ENCODE measurements around the gene RNASET2.
"Not testable (repeated sequence)": the region's sequence is repeated elsewhere in the genome, so short reads cannot be mapped to it uniquely, and the experiment has no call there.

Gene RNASET2

DNA sequence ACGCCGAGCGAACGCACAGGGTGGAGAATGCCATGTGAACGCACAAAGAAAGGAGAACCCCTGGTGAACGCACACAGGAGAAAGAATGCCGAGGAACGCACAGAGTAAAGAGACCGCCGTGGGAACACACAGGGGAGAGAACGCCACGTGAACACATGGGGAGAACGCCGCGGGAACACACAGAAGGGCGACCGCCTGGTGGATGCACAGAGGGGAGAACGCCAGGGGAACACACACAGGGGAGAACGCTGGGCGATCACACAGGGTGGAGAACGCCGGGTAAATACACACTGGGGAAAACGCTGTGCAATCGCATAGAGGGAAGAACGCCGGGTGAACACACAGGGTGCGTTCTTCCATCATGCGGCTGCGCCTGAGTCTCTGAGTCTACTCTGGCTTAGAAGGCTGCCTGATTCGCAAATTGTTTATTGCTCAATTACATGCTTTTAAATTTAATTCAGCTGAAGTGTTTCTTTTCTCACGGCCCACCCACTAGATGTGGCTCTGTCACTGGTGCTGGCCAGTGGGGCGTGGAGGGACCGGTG is 54.1 kb downstream of the RNASET2 start:
- DNase-seq (ENCODE audit: low read depth) = no peak
- no peak for TF ChIP-seq CTCF (IDR thresholded peaks at IDR 0.05; ENCODE audit: low read length, missing control alignments)

GRCh38 chr6:166901626-166902025 is 54.7 kb downstream of the RNASET2 start:
- no peak for DNase-seq (ENCODE audit: low read depth)
- no peak overlapping the region for H3K4me3 ChIP-seq (replicated peaks; ENCODE audit: low read depth, low read length)
- TF ChIP-seq CTCF (IDR thresholded peaks at IDR 0.05; ENCODE audit: low read length, missing control alignments) = no peak

More for the DNA sequence above, 54.1 kb downstream of the RNASET2 start:
- no peak overlapping the region for H3K4me3 ChIP-seq (replicated peaks; ENCODE audit: low read depth, low read length)

- no peak for TF ChIP-seq CTCF (IDR thresholded peaks at IDR 0.05; ENCODE audit: low read length, missing control alignments)
- no peak for DNase-seq (ENCODE audit: low read depth)
- no peak overlapping the region for H3K4me3 ChIP-seq (replicated peaks; ENCODE audit: low read depth, low read length)
These were observed 55.3 kb downstream of the RNASET2 start for GRCh38 chr6:166900956-166901607.

DNA sequence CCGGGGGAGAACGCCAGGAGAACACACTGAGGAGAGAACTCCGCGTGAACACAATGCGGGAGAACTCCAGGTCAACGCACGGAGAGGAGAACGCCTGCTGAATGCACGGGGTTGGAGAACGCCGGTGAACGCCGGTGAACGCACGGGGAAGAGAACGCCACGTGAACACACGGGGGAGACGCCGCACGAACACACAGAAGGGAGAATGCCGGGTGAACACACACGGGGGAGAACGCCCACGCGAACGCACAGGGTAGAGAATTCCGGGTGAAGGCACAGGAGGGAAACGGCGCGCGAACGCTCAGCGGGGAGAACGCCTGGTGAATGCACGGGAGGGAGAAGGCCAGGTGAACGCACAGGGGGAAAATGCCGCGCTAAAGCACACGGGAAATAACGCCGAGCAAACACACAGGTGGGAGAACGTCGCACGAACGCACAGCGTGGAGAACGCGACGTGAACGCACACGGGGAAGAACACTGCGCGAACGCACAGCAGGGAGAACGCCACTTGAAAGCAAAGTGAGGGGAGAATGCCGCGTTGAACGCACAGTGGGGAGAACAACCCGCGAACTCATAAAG is 56.1 kb downstream of the RNASET2 start:
- TF ChIP-seq CTCF (IDR thresholded peaks at IDR 0.05; ENCODE audit: low read length, missing control alignments) = no peak
- no peak for DNase-seq (ENCODE audit: low read depth)
- H3K4me3 ChIP-seq (replicated peaks; ENCODE audit: low read depth, low read length) = no peak overlapping the region

- DNase-seq (ENCODE audit: low read depth) = no peak
- no peak for TF ChIP-seq CTCF (IDR thresholded peaks at IDR 0.05; ENCODE audit: low read length, missing control alignments)
- H3K4me3 ChIP-seq (replicated peaks; ENCODE audit: low read depth, low read length) = no peak overlapping the region
These were observed 57.4 kb downstream of the RNASET2 start for GRCh38 chr6:166898910-166899309.

DNA sequence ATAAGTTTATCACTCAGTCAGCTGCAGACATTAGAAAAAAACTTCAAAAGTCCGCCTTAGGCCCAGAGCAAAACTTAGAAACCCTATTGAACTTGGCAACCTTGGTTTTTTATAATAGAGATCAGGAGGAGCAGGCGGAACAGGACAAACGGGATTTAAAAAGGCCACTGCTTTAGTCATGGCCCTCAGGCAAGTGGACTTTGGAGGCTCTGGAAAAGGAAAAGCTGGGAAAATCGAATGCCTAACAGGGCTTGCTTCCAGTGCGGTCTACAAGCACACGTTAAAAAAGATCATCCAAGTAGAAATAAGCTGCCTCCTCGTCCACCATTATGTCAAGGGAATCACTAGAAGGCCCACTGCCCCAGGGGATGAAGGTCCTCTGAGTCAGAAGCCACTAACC is 61.7 kb downstream of the RNASET2 start:
- not testable (repeated sequence) for H3K4me3 ChIP-seq (replicated peaks; ENCODE audit: low read depth, low read length); DNase-seq (ENCODE audit: low read depth)

DNA sequence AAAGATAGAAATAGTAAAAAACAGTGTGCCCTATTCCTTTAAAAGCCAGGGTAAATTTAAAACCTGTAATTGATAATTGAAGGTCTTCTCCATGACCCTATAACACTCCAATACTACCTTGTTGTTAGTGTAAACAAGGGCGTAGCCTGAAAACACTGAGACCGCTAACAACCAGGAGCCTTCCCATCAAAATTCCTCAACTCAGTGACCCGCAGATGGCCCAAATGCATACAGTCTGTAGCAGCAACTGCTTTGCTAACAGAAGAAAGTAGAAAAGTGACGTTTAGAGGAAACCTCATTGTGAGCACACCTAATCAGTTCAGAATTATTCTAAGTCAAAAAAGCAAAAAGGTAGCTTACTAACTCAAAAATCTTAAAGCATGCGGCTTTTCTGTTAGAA is 63.9 kb downstream of the RNASET2 start:
- not testable (repeated sequence) for H3K4me3 ChIP-seq (replicated peaks; ENCODE audit: low read depth, low read length); DNase-seq (ENCODE audit: low read depth)

GRCh38 chr6:166886773-166887172 is 69.6 kb downstream of the RNASET2 start:
- not testable (repeated sequence) for H3K4me3 ChIP-seq (replicated peaks; ENCODE audit: low read depth, low read length); DNase-seq (ENCODE audit: low read depth)

DNA sequence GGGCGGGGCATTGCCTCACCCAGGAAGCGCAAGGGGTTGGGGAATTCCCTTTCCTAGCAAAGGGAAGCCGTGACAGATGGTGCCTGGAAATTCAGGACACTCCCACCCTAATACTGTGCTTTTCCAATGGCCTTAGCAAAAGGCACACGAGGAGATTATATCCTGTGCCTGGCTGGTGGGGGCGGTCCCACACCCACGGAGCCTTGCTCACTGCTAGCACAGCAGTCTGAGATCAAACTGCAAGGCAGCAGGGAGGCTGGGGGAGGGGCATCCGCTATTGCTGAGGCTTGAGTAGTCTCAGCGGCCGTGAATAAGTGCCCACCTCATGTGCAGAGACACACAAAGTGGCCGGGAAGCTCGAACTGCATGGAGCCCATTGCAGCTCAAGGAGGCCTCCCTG is 71.4 kb downstream of the RNASET2 start:
- H3K4me3 ChIP-seq (replicated peaks; ENCODE audit: low read depth, low read length); DNase-seq (ENCODE audit: low read depth): not testable (repeated sequence)

All from fibroblast of pulmonary artery (primary cell).